ENCODE data around the gene CEP192.

The CEP192 gene

GRCh38 chr18:13099113-13099512, 108.0 kb downstream of the CEP192 start (continued):
- TF ChIP-seq ZNF76 (tag by site-specific recombination; IDR thresholded peaks at IDR 0.05; ENCODE audit: borderline replicate concordance, low read depth) (no peak), HOXA7 (CRISPR knock-in tag; IDR thresholded peaks at IDR 0.05; ENCODE audit: borderline replicate concordance) (no peak), ZNF792 (tag by site-specific recombination; IDR thresholded peaks at IDR 0.05) (no peak), ZNF433 (tag by site-specific recombination; IDR thresholded peaks at IDR 0.05; ENCODE audit: low read depth) (no peak)

GRCh38 chr18:13100942-13101658, 109.9 kb downstream of the CEP192 start:
- CTCF ChIA-PET, result interaction anchor here (0.6 kb wide), 1 partner anchor 751 kb away, joined by 3 read pairs; no protein-coding TSS in a partner anchor
- H3K27ac ChIP-seq (ENCODE audit: extremely low read depth, low read depth, low read length), result no peak overlapping the region
- no peak overlapping the region for H3K4me3 ChIP-seq (ENCODE audit: low read depth, low read length)
- peaks cover 37 to 80% of the 10 kb centered on the region in 2 experiments for H3K36me3 ChIP-seq (ENCODE audit: control insufficient read depth in 2 of 2, insufficient read depth in 1 of 2, low read length in 2 of 2)
- no peaks in the 10 kb centered on the region for H3K4me1 ChIP-seq (ENCODE audit: control insufficient read depth, insufficient read depth, low read length)
- H3K9me3 ChIP-seq (ENCODE audit: control insufficient read depth, insufficient read depth, low read depth, low read length), result no peaks in the 10 kb centered on the region
- POLR2A ChIA-PET, result no interaction called here
- no peak for TF ChIP-seq GLIS1 (tag by site-specific recombination; IDR thresholded peaks at IDR 0.05)
- no peak for TF ChIP-seq ZNF175 (tag by site-specific recombination; IDR thresholded peaks at IDR 0.05)
- no peak for TF ChIP-seq ZNF837 (tag by site-specific recombination; IDR thresholded peaks at IDR 0.05)
- no peak for TF ChIP-seq ZNF514 (tag by site-specific recombination; IDR thresholded peaks at IDR 0.05)
- no peak for TF ChIP-seq SP3 (tag by site-specific recombination; IDR thresholded peaks at IDR 0.05)
- TF ChIP-seq ZNF626 (tag by site-specific recombination; IDR thresholded peaks at IDR 0.05), result no peak
- no peak for TF ChIP-seq ZNF341 (tag by site-specific recombination; IDR thresholded peaks at IDR 0.05; ENCODE audit: low read depth)
- no peak for TF ChIP-seq ZNF404 (tag by site-specific recombination; IDR thresholded peaks at IDR 0.05)
- TF ChIP-seq ZNF274 (IDR thresholded peaks at IDR 0.05; ENCODE audit: low read length), result no peak
- no peak for TF ChIP-seq ZNF274 (tag by site-specific recombination; IDR thresholded peaks at IDR 0.05; ENCODE audit: borderline replicate concordance)
- no peak for TF ChIP-seq INSM2 (tag by site-specific recombination; IDR thresholded peaks at IDR 0.05)
- no peak for TF ChIP-seq ZNF148 (tag by site-specific recombination; IDR thresholded peaks at IDR 0.05; ENCODE audit: borderline replicate concordance)
- no peak for TF ChIP-seq ZNF704 (tag by site-specific recombination; IDR thresholded peaks at IDR 0.05)
- no peak for TF ChIP-seq ZNF670 (tag by site-specific recombination; IDR thresholded peaks at IDR 0.05; ENCODE audit: low read depth)
- no peak for TF ChIP-seq PRDM10 (tag by site-specific recombination; IDR thresholded peaks at IDR 0.05)
- no peak for TF ChIP-seq ZBTB11 (tag by site-specific recombination; conservative IDR thresholded peaks at IDR 0.05; ENCODE audit: low read depth)
- no peak for TF ChIP-seq GLIS2 (tag by site-specific recombination; IDR thresholded peaks at IDR 0.05)
